GM21825 (cell line): ENCODE measurements around the gene NFIA.
"Not testable (repeated sequence)": the region's sequence is repeated elsewhere in the genome, so short reads cannot be mapped to it uniquely, and the experiment has no call there.

Source experiments
- ATAC-seq: cut with Tn5 transposase; IDR thresholded peaks from one replicate; pipeline ENCODE4 v1.9.1; 2021; ENCODE audit warnings: mild to moderate bottlenecking, moderate library complexity; ENCODE audit not compliant: unreplicated experiment

NFIA gene

GRCh38 chr1:61124696-61125095 is 42.3 kb downstream of the NFIA start:
- no peak for ATAC-seq

DNA sequence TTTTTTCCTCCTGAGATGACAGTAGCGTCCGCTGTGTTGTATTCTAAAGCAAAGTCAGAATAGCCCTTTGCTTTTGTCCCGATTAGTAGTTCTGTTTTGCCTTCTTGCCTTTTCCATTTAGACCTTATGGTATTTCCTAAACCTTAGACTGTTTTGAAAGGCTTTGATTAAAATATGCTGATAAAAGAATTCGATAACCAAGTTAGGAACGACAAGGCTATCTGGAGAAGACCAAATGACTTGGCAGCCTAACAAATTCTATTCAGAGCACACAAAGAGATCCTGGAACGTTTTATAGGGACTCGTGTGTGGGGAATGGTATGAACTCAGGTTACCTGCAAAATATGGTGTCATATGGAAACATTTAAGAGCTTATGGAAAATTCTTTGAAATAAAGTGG is 42.9 kb downstream of the NFIA start:
- ATAC-seq, result no peak

DNA sequence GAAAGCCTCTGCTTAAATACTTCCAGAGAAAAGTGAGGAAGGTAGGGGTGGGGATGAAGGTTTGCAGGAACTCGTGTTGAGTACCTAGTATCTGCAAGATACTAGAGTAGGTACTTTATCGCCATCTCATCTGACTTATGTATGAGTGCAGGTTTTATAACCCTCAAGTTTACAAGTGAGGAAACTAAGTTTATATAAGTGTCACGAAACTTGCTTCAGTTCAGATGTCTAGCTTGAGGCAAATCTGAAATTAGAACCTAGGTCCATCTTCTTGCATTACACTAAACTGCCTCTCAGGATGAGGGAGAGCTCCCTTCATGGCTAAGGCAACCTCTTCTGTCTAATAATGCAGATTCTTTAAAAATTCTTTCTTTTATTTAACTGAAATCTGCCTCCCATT is 43.5 kb downstream of the NFIA start:
- ATAC-seq, result no peak

DNA sequence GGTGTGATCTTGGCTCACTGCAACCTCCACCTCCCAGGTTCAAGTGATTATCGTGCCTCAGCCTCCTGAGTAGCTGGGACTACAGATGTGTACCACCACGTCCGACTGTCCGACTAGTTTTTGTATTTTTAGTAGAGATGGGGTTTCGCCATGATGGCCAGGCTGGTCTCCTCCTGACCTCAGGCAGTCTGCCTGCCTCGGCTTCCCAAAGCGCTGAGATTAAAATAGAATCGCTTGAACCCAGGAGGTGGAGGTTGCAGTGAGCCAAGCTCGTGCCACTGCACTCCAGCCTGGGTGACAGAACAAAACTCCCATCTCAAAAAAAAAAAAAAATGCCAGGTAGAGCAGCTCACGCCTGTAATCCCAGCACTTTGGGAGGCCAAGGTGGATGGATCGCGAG is 44.5 kb downstream of the NFIA start:
- not testable (repeated sequence) for ATAC-seq

DNA sequence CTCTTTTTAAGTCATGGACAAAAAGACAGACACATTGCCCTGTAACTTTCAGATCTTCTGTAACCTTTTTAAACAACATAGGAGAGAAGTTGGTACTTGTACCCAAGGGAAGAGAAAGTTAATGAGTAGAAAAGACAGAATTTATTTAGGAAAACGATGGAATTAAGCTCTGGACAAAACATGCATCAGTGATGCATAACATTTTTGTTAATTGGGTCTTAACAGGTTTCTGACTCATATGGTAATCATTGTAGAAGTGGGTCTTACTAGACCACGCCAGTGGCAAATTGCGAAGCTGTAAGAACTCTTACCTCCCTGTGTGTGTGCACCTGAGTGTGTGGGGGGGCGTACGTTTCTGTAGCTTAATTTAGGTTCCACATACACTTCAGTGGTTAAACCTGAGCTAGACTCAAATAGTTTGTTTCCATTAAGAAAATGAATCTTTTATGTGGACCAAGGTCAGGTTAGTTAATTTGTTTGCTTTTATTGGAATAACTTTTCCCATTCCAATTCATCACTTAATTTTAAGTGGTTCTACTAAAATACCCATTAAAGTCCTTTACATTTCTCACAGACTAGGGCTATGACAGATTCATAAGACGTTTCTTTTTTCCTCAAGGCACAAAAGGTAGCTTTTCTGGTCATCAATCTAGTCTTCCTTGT is 48.1 kb downstream of the NFIA start:
- no peak for ATAC-seq

GRCh38 chr1:61131248-61131647 is 48.9 kb downstream of the NFIA start:
- ATAC-seq, result no peak

GRCh38 chr1:61131716-61132115 is 49.4 kb downstream of the NFIA start:
- ATAC-seq, result no peak

DNA sequence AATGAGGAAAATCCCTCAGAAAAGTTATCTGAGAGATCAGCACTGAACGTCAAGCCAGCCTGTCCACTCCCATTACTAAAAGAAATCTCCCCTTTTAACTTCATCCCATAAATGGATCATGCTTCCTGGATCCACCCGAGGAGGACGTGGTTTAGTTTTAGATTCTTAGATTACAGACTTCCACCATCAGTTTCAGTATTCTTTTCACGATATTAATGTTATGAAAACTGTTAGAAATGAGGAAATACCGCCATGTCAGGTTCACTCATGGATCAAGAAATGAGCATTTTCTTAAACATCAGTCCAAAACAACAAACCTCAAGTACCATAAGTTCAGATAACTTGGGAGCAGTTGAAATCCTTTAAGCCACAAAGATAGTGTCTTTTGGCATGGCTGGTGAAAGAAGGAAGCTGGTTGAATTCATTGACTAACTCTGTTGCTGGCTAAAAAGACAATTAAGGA is 49.8 kb downstream of the NFIA start:
- no peak for ATAC-seq

DNA sequence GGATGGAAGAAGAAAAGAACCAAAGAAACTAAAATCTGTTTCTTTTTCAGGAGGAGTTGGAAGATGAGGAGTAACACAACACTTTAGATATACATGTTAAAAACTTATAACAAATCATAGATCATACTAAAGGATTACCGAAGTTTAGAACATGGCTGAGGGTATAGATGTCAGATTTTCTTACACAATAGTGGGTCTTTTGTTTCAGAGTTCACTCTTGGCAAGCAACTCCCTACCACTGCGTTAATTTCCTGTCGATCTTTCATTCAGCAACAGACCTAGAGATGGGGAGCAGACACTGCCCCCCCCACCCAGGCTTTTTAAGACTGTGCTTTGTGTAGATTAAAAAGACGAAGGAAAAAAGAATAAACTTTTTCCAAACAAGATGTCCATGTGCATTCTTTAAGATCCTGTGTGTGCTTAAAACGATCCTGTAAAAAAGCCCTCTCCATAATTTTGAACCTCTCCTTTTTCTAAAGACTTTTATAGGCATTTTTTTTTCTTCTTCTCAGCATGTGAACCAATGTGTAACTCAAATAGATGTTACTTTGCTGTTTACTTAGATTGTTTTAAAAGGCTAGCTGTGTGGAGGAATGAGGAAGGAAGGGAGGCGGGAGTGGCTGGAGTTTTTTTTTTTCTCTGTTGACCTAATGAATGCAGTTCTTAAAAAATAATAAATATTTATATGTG is 50.4 kb downstream of the NFIA start:
- no peak for ATAC-seq

- no peak for ATAC-seq
Measured at GRCh38 chr1:61133335-61134019, 51.1 kb downstream of the NFIA start.

- ATAC-seq, result no peak
Measured at GRCh38 chr1:61135291-61135690, 52.9 kb downstream of the NFIA start.

DNA sequence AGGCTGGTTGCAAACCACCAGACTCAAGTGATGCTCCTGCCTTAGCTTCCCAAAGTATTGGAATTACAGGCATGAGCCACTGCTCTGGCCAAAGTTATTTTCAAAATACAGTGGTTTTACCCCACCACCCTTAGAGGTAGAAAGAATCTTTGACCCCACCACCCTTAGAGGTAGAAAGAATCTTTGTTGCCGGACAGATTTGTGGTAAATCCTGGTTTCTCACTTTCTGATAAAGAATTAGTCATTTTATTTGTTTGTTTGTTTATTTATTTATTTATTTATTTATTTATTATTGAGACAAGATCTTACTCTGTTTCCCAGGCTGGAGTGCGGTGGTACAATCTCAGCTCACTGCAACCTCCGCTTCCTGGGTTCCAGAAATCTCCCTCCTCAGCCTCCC is 55.9 kb downstream of the NFIA start:
- no peak for ATAC-seq

GRCh38 chr1:61138921-61139774 is 56.8 kb downstream of the NFIA start:
- no peak for ATAC-seq

- no peak for ATAC-seq
Measured at GRCh38 chr1:61139775-61140549, 57.6 kb downstream of the NFIA start.

- ATAC-seq, result no peak
Measured at GRCh38 chr1:61140778-61141177, 58.4 kb downstream of the NFIA start.

DNA sequence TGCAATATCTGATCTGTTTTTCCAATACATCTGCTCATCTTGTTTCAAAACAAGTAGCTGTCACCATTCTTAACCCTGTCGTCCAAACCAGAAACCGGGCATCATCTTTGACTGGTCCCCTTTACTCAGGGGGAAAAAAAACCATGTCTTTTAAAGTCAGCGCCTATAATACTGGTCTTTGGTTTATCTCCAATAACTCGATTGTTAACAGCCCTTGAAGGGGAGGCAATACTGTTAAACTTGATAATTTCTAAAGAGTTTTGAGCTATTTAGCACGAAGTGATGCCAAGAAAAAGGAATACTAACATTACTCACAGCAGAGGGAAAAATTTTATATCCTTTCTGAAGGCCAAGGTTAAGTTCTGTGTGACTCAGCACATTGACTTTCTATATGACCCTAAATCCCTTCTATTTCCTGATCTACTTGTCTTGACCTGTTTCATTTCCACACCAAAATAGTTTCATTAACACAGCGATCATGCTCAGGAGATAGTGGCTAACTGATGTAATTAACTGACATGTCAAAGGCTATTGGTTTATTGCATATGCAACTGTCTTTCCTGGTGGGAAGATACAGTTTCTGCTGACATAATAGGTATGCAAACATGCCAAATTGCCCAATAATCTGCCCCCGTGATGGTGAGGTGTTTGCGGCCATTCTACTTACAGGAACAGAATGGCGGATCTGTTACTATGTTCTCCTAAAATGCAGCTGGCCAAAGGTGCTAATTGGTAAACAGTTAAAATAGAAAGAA is 59.1 kb downstream of the NFIA start:
- no peak for ATAC-seq

GRCh38 chr1:61142043-61142440 is 59.7 kb downstream of the NFIA start:
- ATAC-seq, result no peak

- no peak for ATAC-seq
Measured at GRCh38 chr1:61142726-61143500, 60.6 kb downstream of the NFIA start.
